ENCODE measurements around the gene MLH1.

DNA sequence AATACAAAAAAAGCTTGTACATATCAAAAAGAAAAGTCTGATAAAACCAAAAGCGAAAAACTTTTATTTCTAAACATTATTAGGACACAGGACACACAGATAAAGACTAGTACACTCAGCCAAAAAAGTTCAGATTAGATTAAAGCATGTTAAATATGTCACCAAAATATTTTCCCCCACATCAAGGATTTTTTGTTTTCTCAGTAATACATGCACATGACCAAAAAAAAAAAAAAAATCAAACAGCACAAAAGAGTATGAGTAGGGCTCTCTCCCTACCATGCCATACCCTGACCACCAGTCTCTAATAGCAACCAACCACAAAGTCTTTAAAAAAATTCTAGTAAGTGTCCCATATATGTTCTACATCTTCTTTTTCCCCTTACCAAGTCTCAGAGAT is 103.7 kb downstream of the MLH1 start:
- TF ChIP-seq ELF1 (IDR thresholded peaks at IDR 0.05) (no peak), MEF2A (IDR thresholded peaks at IDR 0.05; ENCODE audit: borderline replicate concordance, low read depth) (no peak), MXI1 (IDR thresholded peaks at IDR 0.05; ENCODE audit: low read depth, low read length) (no peak), EP300 (IDR thresholded peaks at IDR 0.05; ENCODE audit: borderline replicate concordance in 1 of 2, low read depth in 1 of 2, low read length in 1 of 2) (no peak), JUND (IDR thresholded peaks at IDR 0.05) (no peak), YY1 (IDR thresholded peaks at IDR 0.05; ENCODE audit: low read depth) (no peak), RCOR1 (IDR thresholded peaks at IDR 0.05; ENCODE audit: low read length) (no peak), SIN3A (IDR thresholded peaks at IDR 0.05; ENCODE audit: borderline replicate concordance, low read depth, low read length) (no peak), TAF1 (IDR thresholded peaks at IDR 0.05; ENCODE audit: borderline replicate concordance, low read depth, low read length) (no peak)
- TF ChIP-seq, protein P1, sequence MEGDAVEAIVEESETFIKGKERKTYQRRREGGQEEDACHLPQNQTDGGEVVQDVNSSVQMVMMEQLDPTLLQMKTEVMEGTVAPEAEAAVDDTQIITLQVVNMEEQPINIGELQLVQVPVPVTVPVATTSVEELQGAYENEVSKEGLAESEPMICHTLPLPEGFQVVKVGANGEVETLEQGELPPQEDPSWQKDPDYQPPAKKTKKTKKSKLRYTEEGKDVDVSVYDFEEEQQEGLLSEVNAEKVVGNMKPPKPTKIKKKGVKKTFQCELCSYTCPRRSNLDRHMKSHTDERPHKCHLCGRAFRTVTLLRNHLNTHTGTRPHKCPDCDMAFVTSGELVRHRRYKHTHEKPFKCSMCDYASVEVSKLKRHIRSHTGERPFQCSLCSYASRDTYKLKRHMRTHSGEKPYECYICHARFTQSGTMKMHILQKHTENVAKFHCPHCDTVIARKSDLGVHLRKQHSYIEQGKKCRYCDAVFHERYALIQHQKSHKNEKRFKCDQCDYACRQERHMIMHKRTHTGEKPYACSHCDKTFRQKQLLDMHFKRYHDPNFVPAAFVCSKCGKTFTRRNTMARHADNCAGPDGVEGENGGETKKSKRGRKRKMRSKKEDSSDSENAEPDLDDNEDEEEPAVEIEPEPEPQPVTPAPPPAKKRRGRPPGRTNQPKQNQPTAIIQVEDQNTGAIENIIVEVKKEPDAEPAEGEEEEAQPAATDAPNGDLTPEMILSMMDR (IDR thresholded peaks at IDR 0.05) = no peak
